Amygdala (tissue), 56 donors: ENCODE measurements around the gene CD1E.
"Not testable (repeated sequence)": the region's sequence is repeated elsewhere in the genome, so short reads cannot be mapped to it uniquely, and the experiment has no call there.

Experiments used
- DNase-seq, 56 donors: peaks; one replicate each; lab custom pipeline; 2025; lab: John Stamatoyannopoulos, UW

The CD1E gene

GRCh38 chr1:158357441-158357840 is 3.7 kb downstream of the CD1E start:
- no peak for DNase-seq

DNA sequence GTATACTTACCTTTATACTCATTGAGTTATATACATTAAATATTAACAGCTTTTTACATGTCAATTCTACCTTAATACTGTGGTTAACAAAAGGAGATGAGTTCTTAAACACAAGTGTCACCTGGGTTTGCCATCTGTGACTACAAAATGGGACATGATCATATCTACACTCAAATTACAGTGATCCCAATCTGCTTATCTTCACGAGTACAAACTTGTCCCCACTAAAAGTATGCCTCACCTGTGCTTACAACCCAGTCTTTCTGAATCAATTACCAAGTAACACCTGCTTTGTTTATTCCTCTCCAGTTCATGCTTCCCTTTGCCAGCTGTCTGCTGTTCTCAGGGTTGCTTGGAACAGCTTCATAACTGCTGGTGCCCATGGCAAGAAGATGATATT is 8.8 kb downstream of the CD1E start:
- no peak for DNase-seq

- no peak for DNase-seq
These were observed 9.2 kb downstream of the CD1E start for GRCh38 chr1:158362941-158363340.

DNA sequence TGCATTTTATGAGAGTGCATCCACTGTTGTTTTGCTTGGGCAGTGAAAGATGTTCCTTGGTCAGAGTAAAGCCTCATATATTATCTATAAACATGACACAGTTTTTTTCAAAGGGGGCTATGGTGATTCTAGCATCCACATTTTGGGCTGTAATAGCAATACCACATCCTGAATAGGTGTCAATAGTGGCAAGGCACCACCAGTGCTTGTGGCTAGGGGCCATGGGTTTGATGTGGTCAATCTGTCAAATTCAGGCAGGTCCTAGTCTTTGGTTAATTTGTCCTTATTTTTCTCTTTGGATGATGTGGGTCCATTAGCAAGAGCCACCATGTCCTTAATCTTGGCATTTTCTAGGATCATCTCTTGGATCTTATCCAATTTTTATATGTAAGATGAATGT is 13.1 kb downstream of the CD1E start:
- DNase-seq = no peak

DNA sequence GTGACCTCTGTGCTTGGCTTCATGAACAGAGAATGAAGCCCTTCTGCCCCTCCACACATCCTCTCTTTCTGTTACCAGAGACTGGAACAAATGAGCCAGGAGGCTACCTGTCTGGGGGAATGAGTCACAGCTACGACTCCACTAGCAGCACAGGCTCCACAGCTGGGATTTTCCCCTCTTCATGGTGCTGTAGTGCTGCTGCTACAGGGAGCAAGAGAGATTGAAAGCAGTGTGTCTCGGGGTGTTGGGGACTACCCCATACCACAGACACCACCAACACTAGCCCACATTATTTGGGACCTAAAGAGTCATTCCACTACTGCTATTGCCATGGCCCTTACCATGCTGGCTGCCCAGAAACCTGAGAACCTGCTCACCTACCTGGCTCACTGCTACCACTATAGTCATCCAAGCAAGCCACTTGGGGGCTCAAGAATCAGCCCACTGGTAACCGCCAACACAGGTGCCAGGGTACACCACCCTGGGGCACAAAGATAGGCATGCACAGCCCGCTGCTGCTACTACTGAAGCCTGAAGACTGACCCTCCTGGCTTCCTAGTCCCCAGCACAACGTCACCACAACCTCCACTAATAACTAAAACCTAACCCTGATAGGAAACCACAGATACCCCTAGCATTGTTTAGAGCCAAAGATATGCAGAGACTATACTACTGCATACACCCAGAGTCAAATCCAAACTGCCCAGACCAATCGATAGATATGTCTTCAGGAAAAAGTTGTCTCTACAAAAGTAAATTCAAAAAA is 17.7 kb downstream of the CD1E start:
- no peak for DNase-seq

DNA sequence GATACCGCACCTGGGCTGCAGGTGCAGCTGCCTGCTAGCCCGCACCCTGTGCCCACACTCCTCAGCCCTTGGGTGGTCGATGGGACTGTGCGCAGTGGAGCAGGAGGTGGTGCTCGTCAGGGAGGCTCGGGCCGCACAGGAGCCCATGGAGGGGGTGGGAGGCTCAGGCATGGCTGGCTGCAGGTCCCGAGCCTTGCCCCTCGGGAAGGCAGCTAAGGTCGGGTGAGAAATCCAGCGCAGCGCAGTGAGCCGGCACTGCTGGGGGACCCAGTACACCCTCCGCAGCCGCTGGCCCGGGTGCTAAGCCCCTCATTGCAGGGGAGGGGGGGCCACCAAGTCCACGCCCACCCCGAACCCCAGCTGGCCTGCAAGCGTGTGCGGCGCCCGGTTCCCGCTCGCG is 20.4 kb downstream of the CD1E start:
- DNase-seq = not testable (repeated sequence)

DNA sequence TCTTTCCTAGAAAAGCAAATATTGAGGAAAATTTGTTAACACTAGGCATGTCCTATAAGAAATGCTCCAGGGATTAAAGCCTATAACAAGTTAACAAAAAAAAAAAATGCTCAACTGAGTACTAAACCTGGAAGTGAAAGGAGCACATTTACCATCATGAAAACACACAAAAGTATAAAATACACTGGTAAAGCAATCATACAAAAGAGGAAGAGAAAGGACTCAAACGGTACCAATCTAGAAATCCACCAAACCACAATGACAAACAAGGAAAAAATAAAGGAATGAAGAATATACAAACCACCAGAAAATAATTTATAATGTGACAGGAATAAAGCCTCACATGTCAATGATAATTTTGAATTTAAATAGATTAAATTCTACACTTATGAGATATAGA is 21.2 kb downstream of the CD1E start:
- no peak for DNase-seq

DNA sequence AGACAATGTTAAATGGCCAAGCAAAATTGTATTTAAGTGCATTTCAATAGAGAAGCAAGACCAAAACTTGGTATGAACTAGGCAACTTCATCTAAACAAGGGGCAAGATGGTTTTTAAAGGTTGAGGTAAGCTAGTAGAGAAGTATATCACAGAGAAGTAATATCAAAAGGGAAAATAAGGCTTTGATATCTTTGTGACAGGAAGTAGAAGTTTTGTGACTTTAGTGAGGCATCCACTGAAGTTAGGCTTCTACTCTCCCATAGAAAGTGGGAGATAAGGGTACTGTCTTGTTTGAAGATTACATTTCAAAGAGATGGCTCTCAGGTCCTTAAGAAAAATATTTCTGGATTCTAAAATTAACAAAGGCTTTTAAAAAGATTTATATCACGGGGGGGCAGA is 36.6 kb downstream of the CD1E start:
- no peak for DNase-seq

DNA sequence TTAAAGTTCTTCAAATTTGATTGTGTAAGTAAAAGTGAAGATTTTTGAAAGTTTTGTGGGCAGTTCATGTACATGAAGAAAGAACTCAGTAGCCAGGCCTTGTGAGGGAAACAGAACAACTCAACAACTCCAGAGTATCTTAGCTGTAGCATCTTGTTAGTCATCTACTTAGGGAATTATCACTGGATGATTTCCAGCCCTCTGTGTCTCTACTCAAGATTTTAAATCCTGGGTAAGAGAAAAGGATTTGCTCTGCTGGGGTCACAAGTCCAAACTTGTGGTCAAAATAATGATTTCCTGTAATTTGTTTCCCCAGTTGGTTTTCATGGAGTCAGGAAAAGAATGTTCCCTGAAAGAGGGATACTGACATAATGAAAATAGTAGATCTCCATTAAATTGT is 37.4 kb downstream of the CD1E start:
- DNase-seq = no peak

DNA sequence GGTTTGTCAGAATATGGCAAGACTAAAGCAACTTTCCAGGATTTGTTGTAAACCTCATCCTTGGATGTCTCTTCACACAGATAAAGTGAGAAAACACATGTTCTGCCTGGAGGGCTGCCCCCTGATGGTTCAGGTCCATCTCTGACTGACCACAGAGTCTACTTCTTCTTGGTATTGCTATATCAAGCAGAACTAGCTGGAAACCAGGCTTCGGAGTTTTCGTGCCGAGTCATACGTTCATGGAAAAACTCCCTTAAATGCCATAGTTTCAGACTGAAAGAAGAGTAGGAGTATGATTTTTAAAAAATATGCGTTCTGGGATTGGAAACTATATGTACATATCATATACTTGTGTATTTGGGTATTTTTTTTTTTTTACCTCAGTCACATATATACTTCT is 39.8 kb downstream of the CD1E start:
- no peak for DNase-seq

DNA sequence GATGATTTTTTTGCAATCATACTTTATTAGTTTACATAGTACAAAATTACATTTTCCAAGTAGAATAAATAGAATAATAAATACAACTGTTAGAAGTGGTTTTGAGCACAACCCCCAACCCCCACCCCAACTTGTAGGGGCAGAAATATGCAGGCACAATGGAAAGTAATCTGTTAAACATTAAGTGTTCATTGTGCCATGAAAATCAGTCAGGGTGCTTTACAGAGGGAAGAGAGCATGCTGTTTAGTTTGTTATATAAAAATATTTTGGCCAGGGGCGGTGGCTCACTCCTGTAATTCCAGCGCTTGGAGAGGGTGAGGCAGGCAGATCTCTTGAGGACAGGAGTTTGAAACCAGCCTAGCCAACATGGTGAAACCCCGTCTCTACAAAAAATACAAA is 43.0 kb downstream of the CD1E start:
- no peak for DNase-seq

GRCh38 chr1:158398818-158399514 is 45.3 kb downstream of the CD1E start, which contains the start of gene OR10T2:
OR10T2 (minus strand) TSS chr1:158399466; CDS start chr1:158399466, 0 bp downstream.
- DNase-seq = no peak

GRCh38 chr1:158400871-158401270 is 47.2 kb downstream of the CD1E start:
- no peak for DNase-seq

DNA sequence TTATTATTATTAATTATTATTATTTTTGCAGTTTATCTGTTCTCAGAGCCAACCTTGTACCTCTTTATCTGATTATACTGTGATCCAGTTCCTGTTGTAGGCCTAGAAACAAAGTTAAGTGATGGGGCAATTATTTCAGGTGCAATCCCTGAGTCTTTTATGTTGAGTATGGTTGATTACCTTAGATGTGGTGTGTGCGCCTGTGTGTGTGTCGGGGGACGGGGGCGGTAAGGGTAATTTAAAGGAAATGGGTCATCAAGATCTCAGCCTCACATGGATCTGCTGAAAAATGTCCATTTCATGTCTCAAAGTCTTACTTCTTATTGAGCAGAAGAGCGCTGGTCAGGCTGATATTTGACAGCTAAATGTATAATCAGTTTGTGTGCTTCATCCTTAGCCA is 53.4 kb downstream of the CD1E start:
- DNase-seq = no peak
